ENCODE results near the gene CNTN5. TPM values are rescaled to one million over a fixed set of nuclear protein-coding genes. Genes with fewer than 3 reads are reported as not detected.

CNTN5 gene
- total RNA-seq, 2 donors from 2014 or later, result not detected

GRCh38 chr11:100224541-100225034, 1203.8 kb downstream of the CNTN5 start:
- intact Hi-C loops (cut with DNase I), result no loop called here
- no peak for DNase-seq

DNA sequence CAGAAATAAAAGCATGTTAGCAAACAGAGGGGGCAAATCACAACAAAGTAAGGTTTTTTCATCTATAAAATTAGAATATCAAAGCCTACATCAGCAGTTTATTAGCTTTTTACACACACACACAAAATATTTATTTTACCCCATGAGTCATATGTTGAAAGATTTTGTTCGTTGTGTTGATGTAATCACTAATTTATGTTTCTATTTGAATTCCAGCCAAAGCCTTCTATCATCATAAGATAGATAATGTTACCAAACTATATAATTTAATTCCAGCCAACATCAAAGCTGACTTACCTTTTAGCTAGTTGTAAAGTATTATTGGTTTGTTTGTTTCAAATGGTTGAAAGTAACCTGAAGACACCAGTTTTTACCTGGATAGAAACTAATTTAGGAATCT, 1208.3 kb downstream of the CNTN5 start:
- no peak for DNase-seq
- Histone ChIP-seq H3K27me3 (no peaks in the 10 kb centered on the region), H3K9ac (ENCODE audit: low read depth in 2 of 2, low read length in 2 of 2) (no peak overlapping the region), H3K9me3 (no peaks in the 10 kb centered on the region), H3K27ac (no peak overlapping the region), H3K36me3 (no peaks in the 10 kb centered on the region), H3K4me3 (no peak overlapping the region), H3K4me1 (no peaks in the 10 kb centered on the region)
- TF ChIP-seq CTCF (IDR thresholded peaks at IDR 0.05), result no peak
- intact Hi-C loops (cut with DNase I), result no loop called here

More at GRCh38 chr11:100224541-100225034, 1203.8 kb downstream of the CNTN5 start:
- Histone ChIP-seq H3K9me3 (no peaks in the 10 kb centered on the region), H3K27ac (no peak overlapping the region), H3K27me3 (no peaks in the 10 kb centered on the region), H3K36me3 (no peaks in the 10 kb centered on the region), H3K9ac (ENCODE audit: low read depth in 2 of 2, low read length in 2 of 2) (no peak overlapping the region), H3K4me3 (no peak overlapping the region), H3K4me1 (no peaks in the 10 kb centered on the region)
- no peak for TF ChIP-seq CTCF (IDR thresholded peaks at IDR 0.05)

DNA sequence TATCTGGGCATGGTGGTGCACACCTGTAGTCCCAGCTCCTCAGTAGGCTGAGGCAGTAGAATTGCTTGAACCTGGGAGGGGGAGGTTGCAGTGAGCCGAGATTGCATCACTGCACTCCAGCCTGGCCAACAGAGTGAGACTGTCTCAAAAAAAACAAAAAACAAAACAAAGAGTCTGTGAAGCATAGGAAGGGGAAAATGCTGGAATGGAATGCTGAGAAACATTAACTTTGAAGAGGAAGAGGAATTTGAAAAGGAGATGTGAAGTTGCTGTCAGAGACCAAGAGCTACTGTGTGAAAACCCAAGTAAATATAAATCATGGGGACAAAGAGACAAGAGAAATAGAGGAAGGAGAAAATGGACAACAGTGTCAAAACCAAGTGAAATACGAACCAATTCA, 1211.3 kb downstream of the CNTN5 start:
- Histone ChIP-seq H3K36me3 (no peaks in the 10 kb centered on the region), H3K27me3 (no peaks in the 10 kb centered on the region), H3K27ac (no peak overlapping the region), H3K9me3 (no peaks in the 10 kb centered on the region), H3K4me1 (no peaks in the 10 kb centered on the region), H3K9ac (ENCODE audit: low read depth in 2 of 2, low read length in 2 of 2) (no peak overlapping the region), H3K4me3 (no peak overlapping the region)
- TF ChIP-seq CTCF (IDR thresholded peaks at IDR 0.05), result no peak
- no peak for DNase-seq
- intact Hi-C loops (cut with DNase I), result no loop called here

DNA sequence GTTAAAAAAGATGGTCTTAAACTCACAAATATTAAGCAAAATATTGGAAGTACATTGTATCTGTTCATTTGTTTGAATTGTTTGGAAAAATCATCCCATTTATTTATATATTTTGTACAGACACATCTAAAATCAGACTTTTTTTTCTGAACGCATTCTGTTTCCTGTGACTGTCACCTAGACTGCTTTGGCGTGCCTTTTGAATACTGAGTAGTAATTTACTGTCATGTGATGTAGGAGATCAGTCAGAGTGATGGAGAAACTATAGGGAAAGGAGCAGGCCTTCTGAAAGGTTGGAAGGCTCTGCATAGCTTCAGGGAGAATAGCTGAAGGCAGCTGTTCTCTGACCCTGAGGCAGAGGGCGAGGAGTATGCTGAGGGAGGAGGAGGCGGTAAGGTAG, 1214.3 kb downstream of the CNTN5 start:
- H3K36me3 ChIP-seq, result no peaks in the 10 kb centered on the region
- no peak for TF ChIP-seq CTCF (IDR thresholded peaks at IDR 0.05)
- no peaks in the 10 kb centered on the region for H3K27me3 ChIP-seq
- DNase-seq, result no peak
- no peak overlapping the region for H3K4me3 ChIP-seq
- H3K4me1 ChIP-seq, result no peaks in the 10 kb centered on the region
- H3K9me3 ChIP-seq, result no peaks in the 10 kb centered on the region
- no peak overlapping the region for H3K9ac ChIP-seq (ENCODE audit: low read depth in 2 of 2, low read length in 2 of 2)
- H3K27ac ChIP-seq, result no peak overlapping the region
- intact Hi-C loops (cut with DNase I), result no loop called here

DNA sequence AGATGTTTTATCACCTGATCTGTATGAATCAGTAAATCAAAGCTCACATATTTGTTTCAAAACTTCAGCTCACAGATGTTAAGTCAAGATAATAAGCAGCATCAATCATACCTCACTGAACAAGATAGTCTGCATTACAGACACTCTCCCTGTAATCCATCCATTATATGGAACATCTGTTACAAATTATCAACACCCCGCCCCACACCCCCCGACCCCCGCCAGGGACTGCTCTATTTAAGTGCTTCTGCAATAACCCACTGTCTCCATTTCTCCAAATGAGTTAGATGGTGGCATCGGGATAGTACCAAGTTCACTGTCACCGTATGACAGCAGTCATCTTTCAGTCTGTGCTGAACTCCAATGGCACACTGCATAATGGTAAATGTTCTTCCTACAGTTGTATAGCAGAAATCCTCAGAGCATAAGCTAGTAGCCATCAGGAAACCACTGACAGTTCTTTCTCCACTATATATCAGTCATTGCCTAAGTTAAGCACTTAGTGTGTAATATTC, 1219.3 kb downstream of the CNTN5 start:
- Histone ChIP-seq H3K9me3 (no peaks in the 10 kb centered on the region), H3K9ac (ENCODE audit: low read depth in 2 of 2, low read length in 2 of 2) (no peak overlapping the region), H3K27me3 (no peaks in the 10 kb centered on the region), H3K4me1 (no peaks in the 10 kb centered on the region), H3K36me3 (no peaks in the 10 kb centered on the region), H3K4me3 (no peak overlapping the region), H3K27ac (no peak overlapping the region)
- no peak for TF ChIP-seq CTCF (IDR thresholded peaks at IDR 0.05)
- no peak for DNase-seq
- intact Hi-C loops (cut with DNase I), result no loop called here
